BLaER1 (cell line): Measurements from ENCODE around the gene MAP7.
"Not testable (repeated sequence)": the region's sequence is repeated elsewhere in the genome, so short reads cannot be mapped to it uniquely, and the experiment has no call there.

Experiments used
- H3K27ac ChIP-seq: shearing (Covaris generic); formaldehyde crosslinking; 2 replicates; pipeline ENCODE4 v1.8.1; 2022
- H3K27me3 ChIP-seq: shearing (Covaris generic); formaldehyde crosslinking; 2 replicates; pipeline ENCODE4 v1.8.1; 2022
- H3K36me3 ChIP-seq: shearing (Covaris generic); formaldehyde crosslinking; 2 replicates; pipeline ENCODE4 v1.8.1; 2022
- H3K4me1 ChIP-seq: shearing (Covaris generic); formaldehyde crosslinking; 2 replicates; pipeline ENCODE4 v1.8.1; 2022
- H3K4me2 ChIP-seq: shearing (Covaris generic); formaldehyde crosslinking; 2 replicates; pipeline ENCODE4 v1.8.1; 2022
- H3K4me3 ChIP-seq: shearing (Covaris generic); formaldehyde crosslinking; 2 replicates; pipeline ENCODE4 v1.8.1; 2022
- H3K9ac ChIP-seq: shearing (Covaris generic); formaldehyde crosslinking; 2 replicates; pipeline ENCODE4 v1.8.1; 2022
- H3K9me3 ChIP-seq: shearing (Covaris generic); formaldehyde crosslinking; 2 replicates; pipeline ENCODE4 v1.8.1; 2022
- H4K20me1 ChIP-seq: shearing (Covaris generic); formaldehyde crosslinking; 2 replicates; pipeline ENCODE4 v1.8.1; 2022
- Cebpa-rat ChIP-seq: shearing (Covaris generic); IDR thresholded peaks from 2 replicates; pipeline ENCODE4 v1.8.1; 2022

Gene MAP7

DNA sequence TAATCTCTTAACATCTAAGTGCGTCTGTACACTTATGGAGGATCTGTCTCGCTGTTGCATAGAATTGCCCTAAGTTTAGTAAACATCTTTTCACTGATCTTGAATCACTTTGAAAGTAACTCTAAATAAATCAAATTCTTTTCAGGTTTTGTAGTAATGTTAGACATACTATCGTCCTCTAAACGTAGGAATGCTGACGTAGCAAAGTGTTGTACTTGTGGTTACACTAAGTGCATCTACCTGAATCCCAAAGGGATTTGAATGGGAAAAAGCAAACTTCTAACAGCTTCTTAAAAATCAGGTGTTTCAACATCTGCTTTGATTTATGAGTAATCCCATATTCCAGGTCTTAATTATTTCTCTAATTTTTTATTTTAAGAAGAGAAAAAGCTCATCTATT lies 49.8 kb downstream of the MAP7 start:
- Histone ChIP-seq H3K9ac (no peak overlapping the region), H3K27me3 (no peaks in the 10 kb centered on the region), H4K20me1 (no peaks in the 10 kb centered on the region), H3K27ac (no peak overlapping the region), H3K36me3 (no peaks in the 10 kb centered on the region), H3K4me1 (peaks cover 19% of the 10 kb centered on the region), H3K4me2 (no peak overlapping the region), H3K9me3 (no peaks in the 10 kb centered on the region), H3K4me3 (no peak overlapping the region)
- TF ChIP-seq Cebpa-rat, result no peak

GRCh38 chr6:136499370-136499769 lies 50.9 kb downstream of the MAP7 start:
- Histone ChIP-seq H3K9ac (no peak overlapping the region), H3K27ac (no peak overlapping the region), H3K9me3 (no peaks in the 10 kb centered on the region), H3K4me3 (no peak overlapping the region), H4K20me1 (no peaks in the 10 kb centered on the region), H3K36me3 (no peaks in the 10 kb centered on the region), H3K4me2 (no peak overlapping the region), H3K27me3 (no peaks in the 10 kb centered on the region), H3K4me1 (peaks cover 19% of the 10 kb centered on the region)
- TF ChIP-seq Cebpa-rat, result no peak

GRCh38 chr6:136496449-136496848 lies 53.8 kb downstream of the MAP7 start:
- not testable (repeated sequence) for H3K4me1 ChIP-seq, H3K36me3 ChIP-seq, H3K4me2 ChIP-seq, H3K9ac ChIP-seq, H3K27ac ChIP-seq, H3K9me3 ChIP-seq, H3K4me3 ChIP-seq, H3K27me3 ChIP-seq, H4K20me1 ChIP-seq

DNA sequence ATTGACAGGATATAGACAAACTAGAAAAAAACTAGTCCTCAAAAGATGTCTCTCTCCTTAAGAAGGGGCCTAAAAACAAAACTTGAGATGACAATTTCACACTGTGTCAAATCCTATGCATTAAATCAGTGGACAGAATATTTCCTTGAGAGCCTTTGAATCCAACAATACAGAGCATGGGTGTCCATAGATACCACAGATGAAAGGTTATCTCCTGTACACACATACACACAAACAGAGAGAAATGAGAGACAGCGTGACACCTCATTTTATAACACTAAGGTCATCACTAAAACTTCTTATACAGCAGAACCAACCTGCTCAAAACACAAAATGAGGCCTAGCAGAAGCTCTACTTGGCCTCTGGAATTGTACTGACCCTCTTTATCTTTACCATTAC lies 55.5 kb downstream of the MAP7 start:
- no peaks in the 10 kb centered on the region for H4K20me1 ChIP-seq
- H3K4me3 ChIP-seq, result no peak overlapping the region
- H3K27ac ChIP-seq, result no peak overlapping the region
- no peak overlapping the region for H3K9ac ChIP-seq
- TF ChIP-seq Cebpa-rat, result no peak
- H3K4me1 ChIP-seq, result no peaks in the 10 kb centered on the region
- H3K9me3 ChIP-seq, result no peaks in the 10 kb centered on the region
- H3K36me3 ChIP-seq, result no peaks in the 10 kb centered on the region
- no peaks in the 10 kb centered on the region for H3K27me3 ChIP-seq
- no peak overlapping the region for H3K4me2 ChIP-seq

DNA sequence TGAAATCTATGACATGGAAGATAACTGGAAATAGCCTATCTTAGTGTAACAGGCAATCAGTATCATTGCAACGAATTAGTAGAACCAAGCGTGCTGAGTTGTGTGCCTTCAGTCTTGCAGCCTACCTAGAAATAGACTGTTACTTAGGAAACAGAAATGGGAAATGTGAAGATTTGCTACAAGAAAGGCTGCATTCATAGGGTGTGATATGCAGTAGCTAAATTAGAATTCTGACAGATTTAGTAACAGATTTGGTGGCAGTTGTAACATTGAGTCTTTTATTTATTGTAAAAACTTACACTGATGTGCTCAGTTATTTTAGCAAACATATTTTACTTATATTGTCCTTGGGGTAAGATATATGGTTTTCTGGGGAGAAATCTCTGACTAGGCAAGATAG lies 56.2 kb downstream of the MAP7 start:
- Histone ChIP-seq H3K36me3 (no peaks in the 10 kb centered on the region), H3K4me2 (no peak overlapping the region), H3K4me3 (no peak overlapping the region), H3K4me1 (no peaks in the 10 kb centered on the region), H3K9ac (no peak overlapping the region), H3K27me3 (no peaks in the 10 kb centered on the region), H4K20me1 (no peaks in the 10 kb centered on the region), H3K27ac (no peak overlapping the region), H3K9me3 (no peaks in the 10 kb centered on the region)
- no peak for TF ChIP-seq Cebpa-rat

GRCh38 chr6:136492409-136492808 lies 57.8 kb downstream of the MAP7 start:
- Histone ChIP-seq H3K4me1 (no peaks in the 10 kb centered on the region), H4K20me1 (no peaks in the 10 kb centered on the region), H3K27me3 (no peaks in the 10 kb centered on the region), H3K9me3 (no peaks in the 10 kb centered on the region), H3K36me3 (no peaks in the 10 kb centered on the region), H3K4me2 (no peak overlapping the region), H3K27ac (no peak overlapping the region), H3K9ac (no peak overlapping the region), H3K4me3 (no peak overlapping the region)
- TF ChIP-seq Cebpa-rat, result no peak

DNA sequence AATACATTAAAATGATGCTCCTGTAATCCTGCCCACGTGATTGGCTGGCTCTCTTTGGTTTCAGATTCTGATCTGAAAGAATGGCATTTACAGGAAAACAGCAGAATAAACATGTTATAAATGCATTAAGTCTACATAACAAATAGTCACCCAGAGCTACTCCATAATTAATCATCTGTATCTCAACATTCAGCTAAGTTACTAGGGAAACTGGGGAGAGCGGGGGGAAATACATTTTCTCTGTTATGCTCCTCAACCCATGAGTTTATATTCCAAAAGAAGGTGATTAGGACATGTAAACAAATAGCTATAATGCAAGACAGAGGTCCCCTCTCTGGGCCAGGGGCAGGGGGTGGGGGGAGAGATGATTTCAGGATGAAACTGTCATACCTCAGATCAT lies 58.5 kb downstream of the MAP7 start:
- H3K4me2 ChIP-seq, result no peak overlapping the region
- H3K9me3 ChIP-seq, result no peaks in the 10 kb centered on the region
- TF ChIP-seq Cebpa-rat, result no peak
- no peaks in the 10 kb centered on the region for H3K36me3 ChIP-seq
- H4K20me1 ChIP-seq, result no peaks in the 10 kb centered on the region
- H3K4me3 ChIP-seq, result no peak overlapping the region
- H3K27me3 ChIP-seq, result no peaks in the 10 kb centered on the region
- no peak overlapping the region for H3K9ac ChIP-seq
- H3K27ac ChIP-seq, result no peak overlapping the region
- H3K4me1 ChIP-seq, result no peaks in the 10 kb centered on the region

DNA sequence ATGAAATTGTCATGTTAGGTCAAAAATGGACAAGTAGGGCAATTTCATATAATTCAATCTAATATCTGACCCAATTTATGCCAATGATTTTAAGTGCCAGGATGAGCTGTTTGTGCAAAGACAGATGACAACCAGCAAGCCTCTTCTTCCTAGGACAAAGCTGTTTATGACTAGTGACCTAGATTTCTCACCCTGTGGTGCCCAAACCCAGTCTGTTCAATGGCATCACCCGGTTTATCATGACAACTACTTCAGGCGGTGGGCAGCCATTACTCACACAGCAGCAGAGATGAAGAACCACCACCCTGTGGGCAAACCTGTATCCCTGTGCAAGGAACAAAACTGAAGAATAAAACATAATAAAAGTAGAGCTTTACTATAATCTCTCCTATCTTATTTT lies 59.0 kb downstream of the MAP7 start:
- Histone ChIP-seq H3K36me3 (no peaks in the 10 kb centered on the region), H3K4me2 (no peak overlapping the region), H3K27me3 (no peaks in the 10 kb centered on the region), H3K4me3 (no peak overlapping the region), H4K20me1 (no peaks in the 10 kb centered on the region), H3K9ac (no peak overlapping the region), H3K27ac (no peak overlapping the region), H3K9me3 (no peaks in the 10 kb centered on the region), H3K4me1 (no peaks in the 10 kb centered on the region)
- TF ChIP-seq Cebpa-rat, result no peak

GRCh38 chr6:136489689-136490033 lies 60.6 kb downstream of the MAP7 start:
- not testable (repeated sequence) for H3K27ac ChIP-seq, H3K9me3 ChIP-seq, H4K20me1 ChIP-seq, H3K9ac ChIP-seq, H3K4me1 ChIP-seq, H3K36me3 ChIP-seq, H3K4me2 ChIP-seq, H3K4me3 ChIP-seq, H3K27me3 ChIP-seq

DNA sequence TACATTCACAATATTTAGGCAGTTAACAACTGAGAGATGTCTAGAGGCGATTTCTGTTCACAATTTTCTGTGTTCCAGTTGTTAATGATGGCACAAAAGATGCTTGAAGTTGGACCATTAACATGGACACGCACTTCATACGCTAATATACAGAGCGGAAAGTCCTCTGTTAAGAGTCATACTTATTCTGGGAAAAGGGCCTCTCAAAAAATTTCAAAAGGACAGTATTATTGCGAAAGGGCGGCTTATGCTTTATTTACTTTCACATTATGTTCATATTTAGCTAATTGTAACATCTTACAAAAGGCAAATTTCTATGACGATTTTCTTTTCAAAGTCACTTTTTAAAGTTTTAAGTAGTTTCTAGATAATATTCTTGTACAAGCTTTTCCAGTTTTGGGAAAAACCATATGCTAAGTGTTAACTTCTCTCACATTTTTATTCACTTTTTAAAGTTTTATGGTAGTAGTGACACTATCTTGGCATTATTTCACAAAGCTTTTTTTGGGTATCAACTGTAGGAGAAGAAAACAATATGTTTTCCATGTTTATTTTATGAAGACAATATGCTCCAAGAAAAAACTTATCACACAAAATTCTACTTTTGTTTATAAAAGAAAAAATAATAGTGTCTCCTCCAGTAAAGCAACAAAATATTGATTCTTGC lies 62.3 kb downstream of the MAP7 start:
- Histone ChIP-seq H3K36me3 (no peaks in the 10 kb centered on the region), H3K27me3 (no peaks in the 10 kb centered on the region), H3K9me3 (no peaks in the 10 kb centered on the region), H3K4me1 (no peaks in the 10 kb centered on the region), H3K9ac (no peak overlapping the region), H3K4me2 (no peak overlapping the region), H4K20me1 (no peaks in the 10 kb centered on the region), H3K27ac (no peak overlapping the region), H3K4me3 (no peak overlapping the region)
- no peak for TF ChIP-seq Cebpa-rat

DNA sequence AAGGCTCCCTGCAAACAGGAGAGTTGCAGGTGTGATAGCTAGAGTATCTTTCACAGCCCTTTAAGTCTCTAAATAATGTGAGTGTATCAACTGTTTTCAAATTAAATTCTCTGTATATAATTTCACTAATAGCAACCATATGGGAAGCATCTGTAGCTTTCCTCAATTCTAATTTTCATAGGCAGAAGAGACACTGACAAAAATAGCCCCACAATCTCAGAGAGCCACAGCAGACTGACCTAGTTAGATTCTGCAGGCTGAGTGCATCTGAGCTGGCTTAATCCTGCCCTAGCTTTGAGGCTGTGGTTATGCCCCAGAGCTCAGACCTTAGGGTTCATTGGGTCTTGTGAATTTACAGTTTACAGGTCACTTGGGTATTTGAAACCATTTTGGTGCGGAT lies 63.9 kb downstream of the MAP7 start:
- no peaks in the 10 kb centered on the region for H4K20me1 ChIP-seq
- no peak overlapping the region for H3K9ac ChIP-seq
- H3K27ac ChIP-seq, result no peak overlapping the region
- H3K4me3 ChIP-seq, result no peak overlapping the region
- H3K4me2 ChIP-seq, result no peak overlapping the region
- no peak for TF ChIP-seq Cebpa-rat
- H3K9me3 ChIP-seq, result no peaks in the 10 kb centered on the region
- no peaks in the 10 kb centered on the region for H3K27me3 ChIP-seq
- H3K4me1 ChIP-seq, result no peaks in the 10 kb centered on the region
- H3K36me3 ChIP-seq, result no peaks in the 10 kb centered on the region
